GM13976 (cell line): ENCODE data around the gene EXOC4.

Source experiments
- DNase-seq: peaks from one replicate; pipeline ENCODE4 v3.0.0; 2012; ENCODE audit warnings: low spot score
- CTCF ChIP-seq: IDR thresholded peaks from 2 replicates; pipeline ENCODE4 v1.5.1; 2012; ENCODE audit warnings: borderline replicate concordance, mild to moderate bottlenecking; ENCODE audit not compliant: insufficient read depth; ENCODE audit errors: extremely low read depth, missing control alignments, control extremely low read depth
- in situ Hi-C: fragments of 300-500 bp; cut with MboI; formaldehyde crosslinking; loops from one replicate; pipeline ENCODE4 v1.12.0; 2022; ENCODE audit warnings: low sequenced_read_pairs, mixed read lengths, inconsistent platforms; ENCODE audit not compliant: unreplicated experiment

Gene EXOC4

GRCh38 chr7:133693281-133693680 is 440.4 kb downstream of the EXOC4 start:
- in situ Hi-C loops: no loop called here
- no peak for DNase-seq
- TF ChIP-seq CTCF: no peak

GRCh38 chr7:133696056-133696455 is 443.2 kb downstream of the EXOC4 start:
- in situ Hi-C loops: no loop called here
- TF ChIP-seq CTCF: no peak
- no peak for DNase-seq

GRCh38 chr7:133697585-133697984 is 444.7 kb downstream of the EXOC4 start:
- in situ Hi-C loops: no loop called here
- DNase-seq: no peak
- TF ChIP-seq CTCF: no peak

- in situ Hi-C loops: no loop called here
- DNase-seq: no peak
- TF ChIP-seq CTCF: no peak
Measured at GRCh38 chr7:133698127-133698526, 445.2 kb downstream of the EXOC4 start.

- no peak for TF ChIP-seq CTCF
- no peak for DNase-seq
- in situ Hi-C loops: no loop called here
Measured at GRCh38 chr7:133699386-133699785, 446.5 kb downstream of the EXOC4 start.

GRCh38 chr7:133702078-133702477 is 449.2 kb downstream of the EXOC4 start:
- in situ Hi-C loops: no loop called here
- no peak for DNase-seq
- TF ChIP-seq CTCF: no peak

GRCh38 chr7:133702960-133703359 is 450.1 kb downstream of the EXOC4 start:
- no peak for TF ChIP-seq CTCF
- in situ Hi-C loops: no loop called here
- no peak for DNase-seq
